GM21576 (cell line): Measurements from ENCODE around the gene ZMYND19.
"Not testable (repeated sequence)": the region's sequence is repeated elsewhere in the genome, so short reads cannot be mapped to it uniquely, and the experiment has no call there.

Experiments
- ATAC-seq: cut with Tn5 transposase; IDR thresholded peaks from one replicate; pipeline ENCODE4 v1.9.1; 2021; ENCODE audit warnings: mild to moderate bottlenecking, moderate library complexity; ENCODE audit not compliant: unreplicated experiment

The ZMYND19 gene

DNA sequence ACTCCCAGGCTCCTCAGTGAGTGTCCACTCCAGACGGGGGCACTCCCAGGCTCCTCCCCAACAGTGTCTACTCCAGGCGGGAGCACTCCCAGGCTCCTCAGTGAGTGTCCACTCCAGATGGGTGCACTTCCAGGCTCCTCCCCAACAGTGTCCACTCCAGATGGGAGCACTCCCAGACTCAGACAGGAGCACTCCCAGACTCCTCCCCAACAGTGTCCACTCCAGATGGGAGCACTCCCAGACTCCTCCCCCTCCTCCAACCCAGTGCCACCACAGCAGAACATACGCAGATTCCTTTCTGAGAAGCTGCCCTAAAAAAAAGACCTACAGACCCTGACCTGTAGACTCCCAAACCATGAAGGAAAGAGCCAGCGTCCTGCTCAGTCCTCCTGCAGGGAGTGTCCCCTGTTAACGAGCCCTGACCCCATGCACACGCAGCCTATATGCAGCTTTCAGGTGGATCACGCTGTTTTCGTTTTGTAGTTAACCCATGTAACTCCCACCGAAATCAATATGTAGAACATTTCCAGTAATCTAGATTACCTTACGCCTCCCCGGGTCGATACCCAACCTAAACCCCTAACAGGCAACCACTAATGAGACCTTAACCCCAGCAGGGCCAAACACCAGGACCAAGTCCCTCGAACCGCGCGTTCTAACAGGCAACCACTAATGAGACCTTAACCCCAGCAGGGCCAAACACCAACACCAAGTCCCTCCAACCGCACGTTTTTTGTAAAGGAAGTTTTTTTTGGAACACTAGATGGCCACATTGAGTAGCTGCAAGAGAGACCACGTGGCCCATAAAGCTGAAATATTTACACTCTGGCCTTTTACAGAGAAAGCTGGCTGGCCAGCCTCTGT, 55.8 kb downstream of the ZMYND19 start:
- no peak for ATAC-seq

DNA sequence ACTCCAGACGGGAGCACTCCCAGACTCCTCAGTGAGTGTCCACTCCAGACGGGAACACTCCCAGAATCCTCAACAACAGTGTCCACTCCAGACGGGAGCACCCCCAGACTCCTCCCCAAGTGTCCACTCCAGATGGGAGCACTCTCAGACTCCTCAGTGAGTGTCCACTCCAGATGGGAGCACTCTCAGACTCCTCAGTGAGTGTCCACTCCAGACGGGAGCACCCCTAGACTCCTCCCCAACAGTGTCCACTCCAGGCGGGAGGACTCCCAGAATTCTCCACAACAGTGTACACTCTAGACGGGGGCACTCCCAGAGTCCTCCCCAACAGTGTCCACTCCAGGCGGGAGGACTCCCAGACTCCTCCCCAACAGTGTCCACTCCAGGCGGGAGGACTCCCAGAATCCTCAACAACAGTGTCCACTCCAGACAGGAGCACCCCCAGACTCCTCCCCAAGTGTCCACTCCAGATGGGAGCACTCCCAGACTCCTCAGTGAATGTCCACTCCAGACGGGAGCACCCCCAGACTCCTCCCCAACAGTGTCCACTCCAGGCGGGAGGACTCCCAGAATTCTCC, 57.3 kb downstream of the ZMYND19 start:
- not testable (repeated sequence) for ATAC-seq
